ENCODE data around the gene PWWP2B.
"Not testable (repeated sequence)": the region's sequence is repeated elsewhere in the genome, so short reads cannot be mapped to it uniquely, and the experiment has no call there.

Gene PWWP2B

GRCh38 chr10:132420981-132421846 is 24.2 kb downstream of the PWWP2B start:
- DNase-seq = no peak

- no peak for DNase-seq
Measured at GRCh38 chr10:132421847-132422751, 25.1 kb downstream of the PWWP2B start.

GRCh38 chr10:132422903-132423825 is 26.2 kb downstream of the PWWP2B start:
- no peak for DNase-seq

GRCh38 chr10:132423966-132424861 is 27.2 kb downstream of the PWWP2B start:
- no peak for DNase-seq

GRCh38 chr10:132425029-132425756 is 28.2 kb downstream of the PWWP2B start:
- DNase-seq = no peak

GRCh38 chr10:132425757-132426155 is 28.8 kb downstream of the PWWP2B start:
- DNase-seq = no peak

- DNase-seq = no peak
Measured at GRCh38 chr10:132427006-132427771, 30.2 kb downstream of the PWWP2B start.

GRCh38 chr10:132427939-132428367 is 31.0 kb downstream of the PWWP2B start:
- DNase-seq = no peak

- no peak for DNase-seq
Measured at GRCh38 chr10:132428486-132428995, 31.5 kb downstream of the PWWP2B start.

- DNase-seq = peak; percentile 39
Measured at GRCh38 chr10:132429281-132430230, 32.6 kb downstream of the PWWP2B start.

- no peak for DNase-seq
Measured at GRCh38 chr10:132430231-132430743, 33.3 kb downstream of the PWWP2B start.

GRCh38 chr10:132430861-132431271 is 33.9 kb downstream of the PWWP2B start:
- no peak for DNase-seq

- DNase-seq = no peak
Measured at GRCh38 chr10:132431537-132432175, 34.7 kb downstream of the PWWP2B start.

GRCh38 chr10:132432176-132432540 is 35.2 kb downstream of the PWWP2B start:
- DNase-seq = no peak

GRCh38 chr10:132433671-132434340 is 36.8 kb downstream of the PWWP2B start:
- no peak for DNase-seq

- no peak for DNase-seq
Measured at GRCh38 chr10:132434405-132435005, 37.5 kb downstream of the PWWP2B start.

GRCh38 chr10:132435320-132435719 is 38.3 kb downstream of the PWWP2B start:
- not testable (repeated sequence) for DNase-seq
